Stimulated activated CD4-positive, alpha-beta T cell treated with anti-CD3 and anti-CD28 coated beads, Interleukin-1b, Interleukin-23, amount 100 ng/mL, for 1 hour (primary cell): Measurements from ENCODE around the gene TACR2.

Source experiments
- DNase-seq, 2 donors: peaks; one replicate each; pipeline ENCODE4 v3.0.0-alpha.2; 2020; ENCODE audit warnings: low read depth in 2 of 2

Gene TACR2

DNA sequence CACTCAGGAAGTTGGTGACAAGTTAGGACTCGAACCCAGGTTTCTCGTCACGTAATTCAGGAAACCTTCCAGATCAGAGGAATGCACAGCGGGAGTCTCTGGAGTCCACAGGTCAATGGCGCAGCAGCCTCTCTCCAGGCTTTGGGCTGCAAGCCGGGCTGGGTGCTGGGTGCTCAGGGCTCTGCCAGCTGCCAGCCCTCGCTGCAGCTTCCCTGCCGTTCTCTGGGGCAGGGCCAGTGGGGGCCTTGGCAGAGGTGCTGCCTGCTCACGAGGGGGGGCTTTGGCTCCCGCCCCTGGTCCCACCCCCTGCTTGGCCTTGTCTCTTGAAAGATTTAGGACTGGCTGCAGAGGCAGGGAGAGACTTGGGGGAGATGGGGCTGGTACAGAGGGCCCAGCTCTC, at the start of gene TACR2:
Gene TACR2, minus strand, starts transcription at position 224 of the 400 bp plus-strand sequence. CDS start 595 bp downstream, outside the sequence.
- DNase-seq: no peak

DNA sequence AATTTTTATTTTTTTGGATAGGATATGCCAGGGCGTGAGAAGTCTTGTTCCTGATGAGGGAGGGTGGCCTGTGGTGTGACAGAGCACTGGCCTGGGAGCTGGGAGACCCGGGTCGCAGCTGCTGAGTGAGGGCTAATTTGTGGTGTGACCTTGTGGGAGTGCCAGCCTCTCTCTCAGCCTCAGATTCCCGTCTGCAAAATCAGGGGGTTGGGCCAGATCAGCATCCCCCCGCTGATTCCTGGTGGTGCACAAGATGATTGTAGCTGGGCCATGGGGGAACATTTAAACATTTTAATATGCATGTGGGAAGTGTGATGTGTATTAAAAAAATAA, 49.4 kb upstream of the TACR2 start:
- DNase-seq: no peak

- no peak for DNase-seq
These were observed 48.9 kb upstream of the TACR2 start for GRCh38 chr10:69465457-69466157.

- no peak for DNase-seq
These were observed 48.2 kb upstream of the TACR2 start for GRCh38 chr10:69464801-69465401.

- no peak for DNase-seq
These were observed 47.7 kb upstream of the TACR2 start for GRCh38 chr10:69464401-69464800.

DNA sequence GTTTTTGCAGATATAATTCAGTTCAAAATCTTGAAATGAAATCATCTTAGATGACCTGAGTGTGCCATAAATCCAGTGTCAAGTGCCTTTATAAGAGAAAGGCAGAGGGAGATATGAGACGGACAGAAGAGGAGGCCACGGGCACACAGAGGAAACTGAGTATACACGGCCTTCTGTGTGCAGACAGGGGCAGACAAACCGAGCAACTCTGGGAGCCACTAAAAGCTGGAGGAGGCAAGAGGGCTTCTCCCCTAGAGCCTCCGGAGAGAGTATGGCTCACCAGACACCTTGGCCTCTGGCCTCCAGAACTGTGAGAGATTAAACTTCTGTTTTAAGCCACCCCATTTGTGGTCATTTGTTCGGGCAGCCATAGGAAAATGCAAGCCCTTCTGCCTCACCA, 47.2 kb upstream of the TACR2 start:
- DNase-seq: no peak

- no peak for DNase-seq
These were observed 44.7 kb upstream of the TACR2 start for GRCh38 chr10:69461243-69462025.

GRCh38 chr10:69460576-69461242, 44.0 kb upstream of the TACR2 start:
- DNase-seq: no peak

DNA sequence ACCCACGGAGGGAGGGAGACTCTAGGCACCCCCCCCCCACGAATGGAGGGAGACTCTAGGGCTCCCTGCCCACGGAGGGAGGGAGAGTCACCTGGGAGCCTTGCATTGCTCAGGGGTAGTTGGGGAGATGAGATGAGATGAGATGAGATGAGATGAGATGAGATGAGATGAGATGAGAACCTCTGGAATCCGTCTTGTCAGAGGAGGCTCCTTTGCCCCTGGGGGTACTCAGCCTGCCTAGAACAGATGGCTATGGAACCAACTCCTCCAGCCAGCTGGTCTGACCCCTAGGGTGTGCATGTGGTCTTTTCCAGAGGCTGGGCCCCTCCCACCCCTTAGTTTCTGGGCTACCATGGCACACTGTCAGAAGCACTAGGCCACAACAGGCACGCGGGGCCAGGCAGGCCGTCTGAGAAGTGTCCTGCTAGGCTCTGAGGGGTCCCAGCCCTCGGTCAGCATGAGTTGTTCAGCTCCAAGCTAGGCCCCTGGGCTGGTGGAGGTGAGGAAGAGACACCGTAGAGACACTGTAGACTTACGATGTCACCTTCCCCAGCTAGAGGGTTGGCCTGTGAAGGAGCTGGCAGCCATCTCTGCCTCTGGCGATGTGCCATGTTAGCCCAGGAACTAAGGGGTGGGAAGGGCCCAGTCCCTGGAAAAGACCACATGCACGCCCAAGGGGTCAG, 43.3 kb upstream of the TACR2 start:
- DNase-seq: no peak

- no peak for DNase-seq
These were observed 42.5 kb upstream of the TACR2 start for GRCh38 chr10:69459101-69459790.

GRCh38 chr10:69458430-69459100, 41.8 kb upstream of the TACR2 start:
- no peak for DNase-seq

GRCh38 chr10:69457771-69458237, 41.1 kb upstream of the TACR2 start:
- DNase-seq: no peak

GRCh38 chr10:69456880-69457693, 40.4 kb upstream of the TACR2 start:
- DNase-seq: no peak

GRCh38 chr10:69455006-69455763, 38.5 kb upstream of the TACR2 start:
- DNase-seq: no peak

GRCh38 chr10:69453795-69454194, 37.1 kb upstream of the TACR2 start:
- DNase-seq: no peak

- DNase-seq: no peak
These were observed 36.1 kb upstream of the TACR2 start for GRCh38 chr10:69452676-69453415.

DNA sequence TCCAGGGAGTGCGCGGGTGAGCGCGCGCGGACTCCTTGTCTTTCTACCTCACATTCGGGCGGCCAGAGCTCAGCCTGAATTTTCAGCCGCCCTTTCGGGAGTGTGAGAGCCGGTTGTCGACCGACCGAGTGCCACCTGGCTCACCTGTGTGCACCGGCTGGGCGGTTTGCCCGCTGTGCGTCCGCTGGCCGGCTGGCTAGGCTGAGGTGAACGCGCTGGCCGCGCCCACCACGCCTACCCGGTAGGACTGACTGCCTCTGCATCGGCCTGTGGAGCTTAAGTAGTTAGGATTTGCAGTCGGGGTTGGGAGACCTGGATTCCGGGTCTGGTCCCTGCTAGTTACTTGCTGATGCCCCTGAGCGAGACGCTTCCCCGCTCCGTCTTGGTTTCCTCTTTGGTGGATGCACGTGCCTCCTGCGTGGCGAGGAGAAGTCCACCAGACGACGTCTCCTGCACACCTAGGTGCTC, 35.1 kb upstream of the TACR2 start:
- no peak for DNase-seq

GRCh38 chr10:69451209-69451783, 34.6 kb upstream of the TACR2 start, which contains the start of gene TSPAN15:
TSS of gene TSPAN15 (plus strand) at chr10:69451465. CDS start at chr10:69451595, 130 bp downstream.
- peak; percentile 58 to 60 for DNase-seq
